Fibroblast of lung (primary cell): ENCODE data around the gene MEIOSIN. TPM values are rescaled to one million over a fixed set of nuclear protein-coding genes. Genes with fewer than 3 reads are reported as not detected.

Experiments
- DNase-seq, 2 donors: peaks; one replicate each; pipeline versions ENCODE4 v3.0.0 to v3.0.0-alpha.2; 2010; ENCODE audit warnings: low read depth in 2 of 2
- H2AFZ ChIP-seq: 2 replicates; pipeline ENCODE4 v1.5.1; 2012; ENCODE audit warnings: low read length, control low read depth, inconsistent platforms
- H3K27ac ChIP-seq: 2 replicates; pipeline ENCODE4 v1.5.1; 2011; ENCODE audit warnings: low read length, control low read depth; ENCODE audit not compliant: insufficient read depth
- H3K27me3 ChIP-seq: 2 replicates; pipeline ENCODE4 v1.5.1; 2011; ENCODE audit warnings: mild to moderate bottlenecking, low read length; ENCODE audit not compliant: control insufficient read depth, insufficient read depth
- H3K36me3 ChIP-seq: 2 replicates; pipeline ENCODE4 v1.5.1; 2011; ENCODE audit warnings: low read length; ENCODE audit not compliant: control insufficient read depth, insufficient read depth
- H3K4me1 ChIP-seq: 2 replicates; pipeline ENCODE4 v1.5.1; 2011; ENCODE audit warnings: low read length; ENCODE audit not compliant: control insufficient read depth, insufficient read depth; ENCODE audit errors: extremely low read depth
- H3K4me2 ChIP-seq: 2 replicates; pipeline ENCODE4 v1.5.1; 2011; ENCODE audit warnings: low read length, control low read depth; ENCODE audit not compliant: insufficient read depth; ENCODE audit errors: extremely low read depth
- H3K4me3 ChIP-seq, 4 experiments: fragments of 200-600 bp in 1 of 4; sonication (generic) in 1 of 4; replicated peaks in 1 of 4; 2 replicates each; pipeline ENCODE4 v1.5.1; 2011 to 2016; ENCODE audit warnings: low read length in 4 of 4, low read depth in 3 of 4, mild to moderate bottlenecking in 3 of 4, control low read depth in 2 of 4, inconsistent platforms in 1 of 4, mixed read lengths in 1 of 4; ENCODE audit not compliant: insufficient read depth in 1 of 4; ENCODE audit errors: control extremely low read depth in 1 of 4
- H3K79me2 ChIP-seq: 2 replicates; pipeline ENCODE4 v1.5.1; 2012; ENCODE audit warnings: mild to moderate bottlenecking, low read length, inconsistent platforms; ENCODE audit not compliant: control insufficient read depth, insufficient read depth
- H3K9ac ChIP-seq: 2 replicates; pipeline ENCODE4 v1.5.1; 2011; ENCODE audit warnings: mild to moderate bottlenecking, low read length, control low read depth; ENCODE audit not compliant: insufficient read depth
- H3K9me3 ChIP-seq: 2 replicates; pipeline ENCODE4 v1.5.1; 2012; ENCODE audit warnings: low read depth, low read length; ENCODE audit not compliant: control insufficient read depth, insufficient read depth
- H4K20me1 ChIP-seq: 2 replicates; pipeline ENCODE4 v1.5.1; 2011; ENCODE audit warnings: low read length; ENCODE audit not compliant: control insufficient read depth, insufficient read depth; ENCODE audit errors: extremely low read depth
- CTCF ChIP-seq, 2 donors: IDR thresholded peaks in 1 of 2; conservative IDR thresholded peaks in 1 of 2; 1 replicate in 1 of 2; 2 replicates in 1 of 2; pipeline ENCODE4 v1.5.1; 2011 to 2012; ENCODE audit warnings: low read length in 2 of 2, control low read depth in 1 of 2, inconsistent platforms in 1 of 2, low read depth in 1 of 2, mild to moderate bottlenecking in 1 of 2
- EZH2 ChIP-seq: IDR thresholded peaks from 2 replicates; pipeline ENCODE4 v1.5.1; 2012; ENCODE audit warnings: low read length, control low read depth, mild to moderate bottlenecking; ENCODE audit errors: missing control alignments
- polyA plus RNA-seq, 2 donors: library from polyadenylated mRNA; depleted of rRNA in 1 of 2; stranded (reverse) in 1 of 2; unstranded in 1 of 2; fragments of >200 nt; gene quantifications; 2 replicates each; pipeline ENCODE4 v1.2.1, GENCODE V29; 2011 to 2012; ENCODE audit warnings: missing spikeins in 1 of 2
- total RNA-seq: library from RNA; depleted of rRNA; stranded (reverse); fragments of >200 nt; gene quantifications from 2 replicates; pipeline ENCODE4 v1.2.1, GENCODE V29; 2014

The MEIOSIN gene
- total and polyA plus RNA-seq, 2 donors (not counting 1 experiment from before 2014, with no cell fraction given), result not detected

GRCh38 chr19:45768655-45768983, 35.4 kb downstream of the MEIOSIN start:
- Histone ChIP-seq H3K9ac (peak overlapping the region; percentile 79), H3K79me2 (peaks cover 4% of the 10 kb centered on the region), H3K27ac (peak overlapping the region; percentile 92), H3K9me3 (no peaks in the 10 kb centered on the region), H3K27me3 (no peaks in the 10 kb centered on the region), H3K4me1 (peaks cover 24% of the 10 kb centered on the region), H3K36me3 (peaks cover 16% of the 10 kb centered on the region), H4K20me1 (no peaks in the 10 kb centered on the region), H3K4me3 (peak overlapping the region; percentile 75 to 88 (median 81)), H3K4me2 (peak overlapping the region; percentile 97), H2AFZ (no peak overlapping the region)
- DNase-seq, result peak; percentile 39 to 55
- no peak for TF ChIP-seq EZH2
- TF ChIP-seq CTCF (conservative IDR thresholded peaks at IDR 0.05 in 1 of 2, IDR thresholded peaks at IDR 0.05 in 1 of 2; ENCODE audit: low read depth in 1 of 2, low read length in 2 of 2), result no peak

- Histone ChIP-seq H3K4me3 (peak within 1 kb of the TSS; percentile 75 to 88 (median 81)), H3K4me1 (peaks cover 24% of the 10 kb centered on the region), H4K20me1 (no peaks in the 10 kb centered on the region), H3K79me2 (peaks cover 4% of the 10 kb centered on the region), H3K4me2 (peak within 1 kb of the TSS; percentile 97), H2AFZ (peak within 1 kb of the TSS; percentile 30), H3K9ac (peak within 1 kb of the TSS; percentile 79), H3K9me3 (no peaks in the 10 kb centered on the region), H3K27ac (peak within 1 kb of the TSS; percentile 92), H3K36me3 (peaks cover 16% of the 10 kb centered on the region), H3K27me3 (no peaks in the 10 kb centered on the region)
- peak; percentile 96 to 98 for DNase-seq
- TF ChIP-seq CTCF (conservative IDR thresholded peaks at IDR 0.05 in 1 of 2, IDR thresholded peaks at IDR 0.05 in 1 of 2; ENCODE audit: low read depth in 1 of 2, low read length in 2 of 2) (no peak), EZH2 (no peak)
Observed at GRCh38 chr19:45768984-45769782, 35.9 kb downstream of the MEIOSIN start, which contains the start of gene SIX5. Gene SIX5 (minus strand): TSS chr19:45769252. CDS start chr19:45768844, 408 bp downstream.

GRCh38 chr19:45769821-45770191, 36.6 kb downstream of the MEIOSIN start:
- Histone ChIP-seq H3K9ac (peak overlapping the region; percentile 50), H4K20me1 (no peaks in the 10 kb centered on the region), H3K4me3 (peak overlapping the region; percentile 48 to 68 (median 60))

More at GRCh38 chr19:45769821-45770191, 36.6 kb downstream of the MEIOSIN start:
- peaks cover 16% of the 10 kb centered on the region for H3K36me3 ChIP-seq
- no peak for DNase-seq
- no peak for TF ChIP-seq CTCF (conservative IDR thresholded peaks at IDR 0.05 in 1 of 2, IDR thresholded peaks at IDR 0.05 in 1 of 2; ENCODE audit: low read depth in 1 of 2, low read length in 2 of 2)
- TF ChIP-seq EZH2, result no peak
- H3K4me1 ChIP-seq, result peaks cover 20% of the 10 kb centered on the region
- no peak overlapping the region for H2AFZ ChIP-seq
- H3K27ac ChIP-seq, result peak overlapping the region; percentile 80
- no peaks in the 10 kb centered on the region for H3K27me3 ChIP-seq
- no peaks in the 10 kb centered on the region for H3K9me3 ChIP-seq
- peaks cover 4% of the 10 kb centered on the region for H3K79me2 ChIP-seq
- H3K4me2 ChIP-seq, result peak overlapping the region; percentile 96
